Measurements from ENCODE around the gene METRN.

DNA sequence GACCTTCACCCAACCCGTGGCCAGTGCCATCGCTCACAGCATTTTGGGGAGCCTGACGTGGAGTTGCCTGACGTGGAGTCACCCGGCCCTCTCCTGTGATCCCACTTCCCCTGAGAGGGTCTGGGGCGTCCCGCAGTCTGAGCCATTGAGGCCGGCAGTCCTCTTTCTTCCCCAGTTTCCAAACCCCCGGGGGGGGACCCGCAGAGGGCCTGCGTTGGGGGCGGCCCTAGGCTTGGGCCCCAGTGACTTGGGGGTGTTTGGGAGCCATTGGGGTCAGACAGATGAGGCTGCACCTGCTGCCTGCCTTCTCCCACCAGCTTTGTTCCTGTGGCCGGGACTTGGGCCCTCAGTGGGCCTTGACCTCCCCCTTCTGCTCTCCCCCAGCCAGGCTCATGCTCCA, 45.3 kb upstream of the METRN start:
- no peak for TF ChIP-seq POLR2A (IDR thresholded peaks at IDR 0.05)
- TF ChIP-seq CTCF (IDR thresholded peaks at IDR 0.05) = no peak
- TF ChIP-seq EP300 (IDR thresholded peaks at IDR 0.05) = no peak
